Esophagus muscularis mucosa (tissue), 4 donors: Measurements from ENCODE around the gene CC2D1A. TPM values are rescaled to one million over a fixed set of nuclear protein-coding genes. Genes with fewer than 3 reads are reported as not detected.

Experiments used
- DNase-seq: peaks from one replicate; pipeline ENCODE4 v3.0.0-alpha.2; 2017; ENCODE audit errors: extremely low spot score
- H3K27ac ChIP-seq, 4 donors: fragments of 200-600 bp; sonication (generic); replicated peaks in 1 of 4; 1 replicate in 3 of 4; 2 replicates in 1 of 4; pipeline ENCODE4 v1.5.1; 2016 to 2019; ENCODE audit warnings: mild to moderate bottlenecking in 1 of 4
- H3K27me3 ChIP-seq, 4 donors: fragments of 200-600 bp; sonication (generic); one replicate each; pipeline versions ENCODE4 v1.5.1 to v1.6.0; 2016 to 2019
- H3K36me3 ChIP-seq, 4 donors: fragments of 200-600 bp; sonication (generic); one replicate each; pipeline ENCODE4 v1.5.1; 2016 to 2019
- H3K4me1 ChIP-seq, 4 donors: fragments of 200-600 bp; sonication (generic); one replicate each; pipeline ENCODE4 v1.5.1; 2016 to 2019
- H3K4me3 ChIP-seq, 4 donors: fragments of 200-600 bp; sonication (generic); 1 replicate in 2 of 4; 2 replicates in 2 of 4; pipeline ENCODE4 v1.5.1; 2016 to 2019; ENCODE audit warnings: mild to moderate bottlenecking in 4 of 4, moderate library complexity in 1 of 4
- H3K9me3 ChIP-seq, 4 donors: fragments of 200-600 bp; sonication (generic); 1 replicate in 3 of 4; 2 replicates in 1 of 4; pipeline ENCODE4 v1.5.1; 2016 to 2019
- EP300 ChIP-seq: sonication (generic); formaldehyde crosslinking; IDR thresholded peaks from one replicate; pipeline ENCODE4 v1.6.1; 2017; ENCODE audit warnings: antibody characterized with exemption
- POLR2A ChIP-seq: fragments of 450-650 bp; IDR thresholded peaks from one replicate; pipeline ENCODE4 v1.6.1; 2017; ENCODE audit warnings: antibody characterized with exemption, moderate library complexity, mild to moderate bottlenecking, low read depth
- POLR2AphosphoS5 ChIP-seq, 2 donors: sonication (generic); formaldehyde crosslinking; IDR thresholded peaks; one replicate each; pipeline ENCODE4 v1.6.1; 2017; ENCODE audit warnings: antibody characterized with exemption in 2 of 2
- WGBS: methylation state at CpG from one replicate; pipeline ENCODE4 v1.1.5; 2018; 5-methylcytosine and 5-hydroxymethylcytosine counted together
- intact Hi-C: fragments of 100-400 bp; cut with DNase I; formaldehyde crosslinking; loops from one replicate; pipeline ENCODE4 v1.15.1; 2023
- total RNA-seq, 4 donors: library from RNA; depleted of rRNA; stranded (reverse); fragments of >200 nt; gene quantifications; one replicate each; pipeline versions ENCODE4 v1.1.0 to v1.2.1, GENCODE V29; 2016
- TF ChIP-seq, protein P1 (sequence below), 3 experiments: fragments of 200-600 bp in 2 of 3; fragments of 450-650 bp in 1 of 3; sonication (generic) in 2 of 3; IDR thresholded peaks; one replicate each; pipeline ENCODE4 v1.5.1; 2017 to 2019; ENCODE audit warnings: antibody characterized with exemption in 3 of 3, mild to moderate bottlenecking in 2 of 3, moderate library complexity in 1 of 3

Gene CC2D1A
- total RNA-seq, 4 donors from 2014 or later = 22.9 to 42.8 (median 33.6) TPM

DNA sequence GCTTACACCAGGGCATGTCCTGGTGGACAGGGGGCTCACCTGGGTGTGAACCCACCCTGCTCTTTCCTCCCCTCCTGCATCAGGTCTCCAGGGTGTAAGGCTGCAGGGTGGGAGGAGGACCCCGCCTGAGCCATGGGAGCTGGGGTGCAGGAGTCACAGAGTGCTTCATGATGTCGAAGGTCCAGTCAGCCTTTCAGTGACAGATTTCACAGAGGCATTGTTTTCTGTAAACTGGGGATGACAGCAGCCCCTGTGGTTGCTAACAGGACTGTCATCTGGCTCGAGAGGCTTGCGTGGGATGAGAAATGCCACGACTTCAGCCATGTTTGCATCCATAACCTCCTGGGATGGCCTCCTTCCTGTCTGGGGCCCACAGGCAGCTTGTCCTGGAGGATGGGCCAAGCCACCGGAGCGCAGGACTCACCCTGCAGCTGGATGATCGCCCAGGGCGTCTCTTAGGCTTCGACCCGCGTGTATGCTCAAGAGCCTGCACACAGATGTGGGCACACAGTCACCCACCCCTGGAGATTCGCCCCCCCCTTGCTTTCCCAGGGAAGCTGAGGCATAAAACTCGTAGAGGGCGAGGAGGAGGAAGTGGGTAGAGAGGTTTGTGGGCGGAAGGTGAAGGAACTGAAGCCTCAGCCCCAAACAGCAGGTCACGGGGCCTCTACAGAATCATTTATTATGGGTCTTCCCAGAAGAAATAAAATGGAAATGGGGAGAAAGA lies 24.1 kb upstream of the CC2D1A start:
- intact Hi-C loops = loop anchor here (5.0 kb wide), 1 partner anchor 175 kb away; no protein-coding TSS in a partner anchor

GRCh38 chr19:13882419-13882795 lies 23.6 kb upstream of the CC2D1A start:
- DNase-seq = no peak
- no peaks in the 10 kb centered on the region for H3K9me3 ChIP-seq
- no peak overlapping the region for H3K4me3 ChIP-seq
- no peak for TF ChIP-seq EP300
- TF ChIP-seq POLR2AphosphoS5 (IDR thresholded peaks at IDR 0.05) = no peak
- WGBS = 64% methylated on average over 3 of the region's 5 CpGs
- peaks cover 15 to 32% (median 27%) of the 10 kb centered on the region in 4 donors for H3K4me1 ChIP-seq
- H3K27ac ChIP-seq = peak overlapping the region in 1 of 4 donors; percentile 78
- no peaks in the 10 kb centered on the region for H3K36me3 ChIP-seq
- no peaks in the 10 kb centered on the region for H3K27me3 ChIP-seq
- intact Hi-C loops = loop anchor here (5.0 kb wide), 1 partner anchor 175 kb away; no protein-coding TSS in a partner anchor

More for the DNA sequence above, 24.1 kb upstream of the CC2D1A start:
- 73% methylated on average over 11 of the region's 17 CpGs for WGBS
- TF ChIP-seq, protein P1, sequence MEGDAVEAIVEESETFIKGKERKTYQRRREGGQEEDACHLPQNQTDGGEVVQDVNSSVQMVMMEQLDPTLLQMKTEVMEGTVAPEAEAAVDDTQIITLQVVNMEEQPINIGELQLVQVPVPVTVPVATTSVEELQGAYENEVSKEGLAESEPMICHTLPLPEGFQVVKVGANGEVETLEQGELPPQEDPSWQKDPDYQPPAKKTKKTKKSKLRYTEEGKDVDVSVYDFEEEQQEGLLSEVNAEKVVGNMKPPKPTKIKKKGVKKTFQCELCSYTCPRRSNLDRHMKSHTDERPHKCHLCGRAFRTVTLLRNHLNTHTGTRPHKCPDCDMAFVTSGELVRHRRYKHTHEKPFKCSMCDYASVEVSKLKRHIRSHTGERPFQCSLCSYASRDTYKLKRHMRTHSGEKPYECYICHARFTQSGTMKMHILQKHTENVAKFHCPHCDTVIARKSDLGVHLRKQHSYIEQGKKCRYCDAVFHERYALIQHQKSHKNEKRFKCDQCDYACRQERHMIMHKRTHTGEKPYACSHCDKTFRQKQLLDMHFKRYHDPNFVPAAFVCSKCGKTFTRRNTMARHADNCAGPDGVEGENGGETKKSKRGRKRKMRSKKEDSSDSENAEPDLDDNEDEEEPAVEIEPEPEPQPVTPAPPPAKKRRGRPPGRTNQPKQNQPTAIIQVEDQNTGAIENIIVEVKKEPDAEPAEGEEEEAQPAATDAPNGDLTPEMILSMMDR (IDR thresholded peaks at IDR 0.05) = no peak
- TF ChIP-seq POLR2A (no peak), POLR2AphosphoS5 (IDR thresholded peaks at IDR 0.05) (no peak), EP300 (no peak)
- H3K36me3 ChIP-seq = no peaks in the 10 kb centered on the region
- H3K4me1 ChIP-seq = peaks cover 15 to 32% (median 27%) of the 10 kb centered on the region in 4 donors
- H3K9me3 ChIP-seq = no peaks in the 10 kb centered on the region
- no peak for DNase-seq
- no peaks in the 10 kb centered on the region for H3K27me3 ChIP-seq
- peak overlapping the region; percentile 74 to 79 (median 78) for H3K27ac ChIP-seq
- H3K4me3 ChIP-seq = no peak overlapping the region

DNA sequence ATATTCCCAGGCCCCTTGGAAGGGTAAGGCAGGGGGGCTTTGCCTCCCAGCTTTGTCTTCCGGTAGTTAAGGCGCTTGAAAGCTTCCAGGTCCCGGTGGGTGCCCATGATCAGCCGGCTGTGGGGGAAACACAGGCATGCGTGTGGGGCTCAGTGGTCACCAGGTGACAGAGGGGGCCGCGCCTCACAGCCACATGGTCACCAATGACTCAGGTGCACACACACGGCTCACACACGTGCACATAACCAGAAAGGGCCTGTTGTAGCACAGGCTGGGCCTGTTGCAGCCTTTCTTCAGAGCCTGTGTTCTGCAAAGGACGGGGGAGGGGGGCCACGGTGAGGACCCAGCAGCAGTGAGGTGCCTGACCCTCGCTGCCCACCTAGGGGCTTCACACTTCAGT lies 23.2 kb upstream of the CC2D1A start:
- Histone ChIP-seq H3K27ac (no peak overlapping the region), H3K36me3 (no peaks in the 10 kb centered on the region), H3K4me1 (peaks cover 15 to 32% (median 27%) of the 10 kb centered on the region in 4 donors), H3K27me3 (no peaks in the 10 kb centered on the region), H3K9me3 (no peaks in the 10 kb centered on the region), H3K4me3 (no peak overlapping the region)
- intact Hi-C loops = loop anchor here (5.0 kb wide), 1 partner anchor 174 kb away; no protein-coding TSS in a partner anchor
- 98% methylated on average over 7 of the region's 12 CpGs for WGBS
- TF ChIP-seq POLR2AphosphoS5 (IDR thresholded peaks at IDR 0.05) (no peak), EP300 (no peak), POLR2A (no peak)
- TF ChIP-seq, protein P1 (IDR thresholded peaks at IDR 0.05) = no peak
- no peak for DNase-seq

DNA sequence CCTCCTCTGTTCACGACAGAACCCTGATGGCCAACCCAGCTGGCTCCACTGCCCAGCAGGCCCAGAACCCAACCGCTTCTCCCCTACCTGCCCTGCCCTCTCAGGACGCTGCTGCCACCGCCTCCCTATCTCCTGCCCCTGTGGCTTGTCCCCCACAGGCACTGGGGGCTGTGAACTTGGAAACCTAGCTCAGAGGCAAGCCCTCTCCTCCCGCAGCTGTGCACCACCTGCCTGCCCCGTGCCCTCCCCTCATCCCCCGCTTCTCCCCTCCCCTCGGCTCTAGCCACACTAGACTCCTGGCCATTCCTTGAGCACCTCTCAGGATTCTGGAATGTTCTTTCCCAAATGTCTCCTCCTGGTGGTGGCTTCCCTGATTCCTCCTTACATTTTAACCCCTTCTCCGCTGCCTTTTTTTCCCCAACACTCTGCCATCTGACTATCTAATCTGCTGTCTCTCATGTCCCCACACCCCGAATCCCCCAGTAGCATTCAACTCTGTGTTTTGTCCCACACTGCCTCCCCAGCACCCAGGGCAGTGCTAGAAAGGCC lies 22.4 kb upstream of the CC2D1A start:
- intact Hi-C loops = loop anchor here (5.0 kb wide), 1 partner anchor 174 kb away; no protein-coding TSS in a partner anchor
- Histone ChIP-seq H3K4me3 (no peak overlapping the region), H3K36me3 (no peaks in the 10 kb centered on the region), H3K27me3 (no peaks in the 10 kb centered on the region), H3K9me3 (no peaks in the 10 kb centered on the region), H3K27ac (no peak overlapping the region), H3K4me1 (peaks cover 15 to 32% (median 27%) of the 10 kb centered on the region in 4 donors)
- no peak for TF ChIP-seq POLR2A
- no peak for DNase-seq
- WGBS = 88% methylated on average over 10 of the region's 10 CpGs

GRCh38 chr19:13884726-13885591 lies 21.0 kb upstream of the CC2D1A start:
- Histone ChIP-seq H3K36me3 (no peaks in the 10 kb centered on the region), H3K4me1 (peaks cover 15 to 25% (median 20%) of the 10 kb centered on the region in 4 donors), H3K27ac (no peak overlapping the region), H3K9me3 (no peaks in the 10 kb centered on the region), H3K27me3 (no peaks in the 10 kb centered on the region), H3K4me3 (no peak overlapping the region)
- intact Hi-C loops = loop anchor here (5.0 kb wide), 1 partner anchor 172 kb away; no protein-coding TSS in a partner anchor
- 92% methylated on average over 6 of the region's 26 CpGs for WGBS
- DNase-seq = no peak
- no peak for TF ChIP-seq POLR2AphosphoS5 (IDR thresholded peaks at IDR 0.05)
- TF ChIP-seq EP300 = no peak
- TF ChIP-seq POLR2A = no peak
- TF ChIP-seq, protein P1 (IDR thresholded peaks at IDR 0.05) = no peak
